Body of pancreas (tissue), 4 donors: Measurements from ENCODE around the gene MED8.

Experiments
- CTCF ChIP-seq, 7 experiments: fragments of 450-650 bp in 4 of 7; fragments of 200-600 bp in 3 of 7; sonication (generic) in 3 of 7; IDR thresholded peaks; one replicate each; pipeline ENCODE4 v1.5.1; 2016 to 2019; ENCODE audit warnings: antibody characterized with exemption in 7 of 7
- POLR2A ChIP-seq, 3 donors: fragments of 450-650 bp; IDR thresholded peaks; one replicate each; pipeline ENCODE4 v1.6.1; 2016; ENCODE audit warnings: antibody characterized with exemption in 3 of 3, mild to moderate bottlenecking in 2 of 3

- no peak for TF ChIP-seq CTCF (IDR thresholded peaks at IDR 0.05)
- TF ChIP-seq POLR2A (IDR thresholded peaks at IDR 0.05): no peak
Measured at GRCh38 chr1:43415901-43416300, 26.3 kb upstream of the MED8 start.
